SK-N-SH treated with all-trans-retinoic acid at 6 μM for 48 hours (cell line): ENCODE data around the gene KLHL6.

ENCODE experiments used
- BACH2 ChIP-seq: fragments of 250-450 bp; sonication (Bioruptor Pico); IDR thresholded peaks from 2 replicates; pipeline ENCODE4 v1.9.0; 2021; ENCODE audit warnings: mild to moderate bottlenecking, borderline replicate concordance
- ESRRG ChIP-seq: fragments of 250-450 bp; sonication (Bioruptor Pico); IDR thresholded peaks from 2 replicates; pipeline ENCODE4 v1.6.1; 2021; ENCODE audit warnings: mild to moderate bottlenecking
- GLIS3 ChIP-seq: fragments of 250-450 bp; sonication (Bioruptor Pico); IDR thresholded peaks from 2 replicates; pipeline ENCODE4 v1.5.0; 2020; ENCODE audit warnings: mild to moderate bottlenecking, moderate library complexity
- PPARA ChIP-seq: fragments of 250-450 bp; sonication (Bioruptor Pico); IDR thresholded peaks from 2 replicates; pipeline ENCODE4 v1.5.0; 2020; ENCODE audit warnings: mild to moderate bottlenecking, borderline replicate concordance
- TCF4 ChIP-seq: fragments of 250-450 bp; sonication (Bioruptor Pico); IDR thresholded peaks from 2 replicates; pipeline ENCODE4 v1.8.0; 2021; ENCODE audit warnings: mild to moderate bottlenecking, moderate library complexity, borderline replicate concordance
- ZC3H10 ChIP-seq: fragments of 250-450 bp; sonication (Bioruptor Pico); IDR thresholded peaks from 2 replicates; pipeline ENCODE4 v1.5.1; 2021; ENCODE audit warnings: mild to moderate bottlenecking, moderate library complexity
- ZFP3 ChIP-seq: fragments of 250-450 bp; sonication (Bioruptor Pico); IDR thresholded peaks from 2 replicates; pipeline ENCODE4 v1.5.0; 2020; ENCODE audit warnings: mild to moderate bottlenecking, moderate library complexity
- ZFP30 ChIP-seq: fragments of 450-650 bp; formaldehyde crosslinking; IDR thresholded peaks from 2 replicates; pipeline ENCODE4 v1.5.0; 2022; ENCODE audit warnings: mild to moderate bottlenecking, moderate library complexity
- TF ChIP-seq, protein P1 (sequence below): fragments of 250-450 bp; sonication (Bioruptor Pico); IDR thresholded peaks from 2 replicates; pipeline ENCODE4 v1.5.0; 2020; ENCODE audit warnings: mild to moderate bottlenecking, moderate library complexity
- TF ChIP-seq, protein P2 (sequence below): fragments of 250-450 bp; sonication (Bioruptor Pico); IDR thresholded peaks from 2 replicates; pipeline ENCODE4 v1.8.0; 2021; ENCODE audit warnings: low read depth, mild to moderate bottlenecking, moderate library complexity, borderline replicate concordance
- TF ChIP-seq, protein P3 (sequence below): fragments of 250-450 bp; sonication (Bioruptor Pico); IDR thresholded peaks from 2 replicates; pipeline ENCODE4 v1.5.1; 2020; ENCODE audit warnings: low read depth, mild to moderate bottlenecking, moderate library complexity
- TF ChIP-seq, protein P4 (sequence below): fragments of 250-450 bp; sonication (Bioruptor Pico); IDR thresholded peaks from 2 replicates; pipeline ENCODE4 v1.8.0; 2020; ENCODE audit warnings: mild to moderate bottlenecking, moderate library complexity, borderline replicate concordance

- TF ChIP-seq ZFP30 (CRISPR knock-in tag) (no peak), ZFP3 (no peak), ESRRG (CRISPR knock-in tag) (no peak), TCF4 (CRISPR knock-in tag) (no peak), ZC3H10 (CRISPR knock-in tag) (no peak), BACH2 (CRISPR knock-in tag) (no peak), PPARA (CRISPR knock-in tag) (no peak), GLIS3 (CRISPR knock-in tag) (no peak)
- TF ChIP-seq, protein P1, sequence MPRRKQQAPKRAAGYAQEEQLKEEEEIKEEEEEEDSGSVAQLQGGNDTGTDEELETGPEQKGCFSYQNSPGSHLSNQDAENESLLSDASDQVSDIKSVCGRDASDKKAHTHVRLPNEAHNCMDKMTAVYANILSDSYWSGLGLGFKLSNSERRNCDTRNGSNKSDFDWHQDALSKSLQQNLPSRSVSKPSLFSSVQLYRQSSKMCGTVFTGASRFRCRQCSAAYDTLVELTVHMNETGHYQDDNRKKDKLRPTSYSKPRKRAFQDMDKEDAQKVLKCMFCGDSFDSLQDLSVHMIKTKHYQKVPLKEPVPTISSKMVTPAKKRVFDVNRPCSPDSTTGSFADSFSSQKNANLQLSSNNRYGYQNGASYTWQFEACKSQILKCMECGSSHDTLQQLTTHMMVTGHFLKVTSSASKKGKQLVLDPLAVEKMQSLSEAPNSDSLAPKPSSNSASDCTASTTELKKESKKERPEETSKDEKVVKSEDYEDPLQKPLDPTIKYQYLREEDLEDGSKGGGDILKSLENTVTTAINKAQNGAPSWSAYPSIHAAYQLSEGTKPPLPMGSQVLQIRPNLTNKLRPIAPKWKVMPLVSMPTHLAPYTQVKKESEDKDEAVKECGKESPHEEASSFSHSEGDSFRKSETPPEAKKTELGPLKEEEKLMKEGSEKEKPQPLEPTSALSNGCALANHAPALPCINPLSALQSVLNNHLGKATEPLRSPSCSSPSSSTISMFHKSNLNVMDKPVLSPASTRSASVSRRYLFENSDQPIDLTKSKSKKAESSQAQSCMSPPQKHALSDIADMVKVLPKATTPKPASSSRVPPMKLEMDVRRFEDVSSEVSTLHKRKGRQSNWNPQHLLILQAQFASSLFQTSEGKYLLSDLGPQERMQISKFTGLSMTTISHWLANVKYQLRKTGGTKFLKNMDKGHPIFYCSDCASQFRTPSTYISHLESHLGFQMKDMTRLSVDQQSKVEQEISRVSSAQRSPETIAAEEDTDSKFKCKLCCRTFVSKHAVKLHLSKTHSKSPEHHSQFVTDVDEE = no peak
- TF ChIP-seq, protein P2, sequence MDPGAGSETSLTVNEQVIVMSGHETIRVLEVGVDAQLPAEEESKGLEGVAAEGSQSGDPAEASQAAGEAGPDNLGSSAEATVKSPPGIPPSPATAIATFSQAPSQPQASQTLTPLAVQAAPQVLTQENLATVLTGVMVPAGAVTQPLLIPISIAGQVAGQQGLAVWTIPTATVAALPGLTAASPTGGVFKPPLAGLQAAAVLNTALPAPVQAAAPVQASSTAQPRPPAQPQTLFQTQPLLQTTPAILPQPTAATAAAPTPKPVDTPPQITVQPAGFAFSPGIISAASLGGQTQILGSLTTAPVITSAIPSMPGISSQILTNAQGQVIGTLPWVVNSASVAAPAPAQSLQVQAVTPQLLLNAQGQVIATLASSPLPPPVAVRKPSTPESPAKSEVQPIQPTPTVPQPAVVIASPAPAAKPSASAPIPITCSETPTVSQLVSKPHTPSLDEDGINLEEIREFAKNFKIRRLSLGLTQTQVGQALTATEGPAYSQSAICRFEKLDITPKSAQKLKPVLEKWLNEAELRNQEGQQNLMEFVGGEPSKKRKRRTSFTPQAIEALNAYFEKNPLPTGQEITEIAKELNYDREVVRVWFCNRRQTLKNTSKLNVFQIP = no peak
- TF ChIP-seq, protein P3, sequence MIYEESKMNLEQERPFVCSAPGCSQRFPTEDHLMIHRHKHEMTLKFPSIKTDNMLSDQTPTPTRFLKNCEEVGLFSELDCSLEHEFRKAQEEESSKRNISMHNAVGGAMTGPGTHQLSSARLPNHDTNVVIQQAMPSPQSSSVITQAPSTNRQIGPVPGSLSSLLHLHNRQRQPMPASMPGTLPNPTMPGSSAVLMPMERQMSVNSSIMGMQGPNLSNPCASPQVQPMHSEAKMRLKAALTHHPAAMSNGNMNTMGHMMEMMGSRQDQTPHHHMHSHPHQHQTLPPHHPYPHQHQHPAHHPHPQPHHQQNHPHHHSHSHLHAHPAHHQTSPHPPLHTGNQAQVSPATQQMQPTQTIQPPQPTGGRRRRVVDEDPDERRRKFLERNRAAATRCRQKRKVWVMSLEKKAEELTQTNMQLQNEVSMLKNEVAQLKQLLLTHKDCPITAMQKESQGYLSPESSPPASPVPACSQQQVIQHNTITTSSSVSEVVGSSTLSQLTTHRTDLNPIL (CRISPR knock-in tag) = no peak
- TF ChIP-seq, protein P4, sequence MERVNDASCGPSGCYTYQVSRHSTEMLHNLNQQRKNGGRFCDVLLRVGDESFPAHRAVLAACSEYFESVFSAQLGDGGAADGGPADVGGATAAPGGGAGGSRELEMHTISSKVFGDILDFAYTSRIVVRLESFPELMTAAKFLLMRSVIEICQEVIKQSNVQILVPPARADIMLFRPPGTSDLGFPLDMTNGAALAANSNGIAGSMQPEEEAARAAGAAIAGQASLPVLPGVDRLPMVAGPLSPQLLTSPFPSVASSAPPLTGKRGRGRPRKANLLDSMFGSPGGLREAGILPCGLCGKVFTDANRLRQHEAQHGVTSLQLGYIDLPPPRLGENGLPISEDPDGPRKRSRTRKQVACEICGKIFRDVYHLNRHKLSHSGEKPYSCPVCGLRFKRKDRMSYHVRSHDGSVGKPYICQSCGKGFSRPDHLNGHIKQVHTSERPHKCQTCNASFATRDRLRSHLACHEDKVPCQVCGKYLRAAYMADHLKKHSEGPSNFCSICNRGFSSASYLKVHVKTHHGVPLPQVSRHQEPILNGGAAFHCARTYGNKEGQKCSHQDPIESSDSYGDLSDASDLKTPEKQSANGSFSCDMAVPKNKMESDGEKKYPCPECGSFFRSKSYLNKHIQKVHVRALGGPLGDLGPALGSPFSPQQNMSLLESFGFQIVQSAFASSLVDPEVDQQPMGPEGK = no peak
These were observed 64.9 kb downstream of the KLHL6 start for GRCh38 chr3:183490653-183491052.
